A673 (cell line): Measurements from ENCODE around the gene SCAP.

Experiments
- EZH2 ChIP-seq: fragments of 200-600 bp; sonication (generic); IDR thresholded peaks from 2 replicates; pipeline ENCODE4 v1.6.1; 2017; ENCODE audit warnings: borderline replicate concordance, low read depth, mild to moderate bottlenecking, mixed read lengths, antibody characterized with exemption, low read length; ENCODE audit not compliant: poor library complexity, severe bottlenecking
- TF ChIP-seq, protein P1 (sequence below): fragments of 300-800, 200-600 bp; sonication (generic); conservative IDR thresholded peaks from 2 replicates; pipeline ENCODE4 v1.5.1; 2017; ENCODE audit warnings: low read depth, mild to moderate bottlenecking, antibody characterized with exemption, low read length, moderate library complexity, mixed read lengths

DNA sequence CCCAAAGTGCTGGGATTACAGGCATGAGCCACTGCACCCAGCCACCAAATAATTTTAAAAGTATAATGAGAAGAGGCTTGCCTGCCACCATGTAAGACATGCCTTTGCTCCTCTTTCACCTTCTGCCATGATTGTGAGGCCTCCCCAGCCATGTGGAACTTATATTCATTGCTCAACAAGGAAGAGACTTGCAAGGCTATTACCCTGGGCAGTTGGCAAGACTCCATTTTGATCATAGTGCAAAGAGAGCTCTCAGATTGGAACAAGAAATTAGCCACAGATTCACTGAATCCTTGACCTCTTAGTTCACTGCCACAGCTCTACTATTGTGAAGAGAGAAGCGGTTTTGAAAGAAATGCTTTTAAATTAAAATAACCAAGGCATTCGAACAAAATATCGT lies 6.1 kb downstream of the SCAP start:
- TF ChIP-seq, protein P1, sequence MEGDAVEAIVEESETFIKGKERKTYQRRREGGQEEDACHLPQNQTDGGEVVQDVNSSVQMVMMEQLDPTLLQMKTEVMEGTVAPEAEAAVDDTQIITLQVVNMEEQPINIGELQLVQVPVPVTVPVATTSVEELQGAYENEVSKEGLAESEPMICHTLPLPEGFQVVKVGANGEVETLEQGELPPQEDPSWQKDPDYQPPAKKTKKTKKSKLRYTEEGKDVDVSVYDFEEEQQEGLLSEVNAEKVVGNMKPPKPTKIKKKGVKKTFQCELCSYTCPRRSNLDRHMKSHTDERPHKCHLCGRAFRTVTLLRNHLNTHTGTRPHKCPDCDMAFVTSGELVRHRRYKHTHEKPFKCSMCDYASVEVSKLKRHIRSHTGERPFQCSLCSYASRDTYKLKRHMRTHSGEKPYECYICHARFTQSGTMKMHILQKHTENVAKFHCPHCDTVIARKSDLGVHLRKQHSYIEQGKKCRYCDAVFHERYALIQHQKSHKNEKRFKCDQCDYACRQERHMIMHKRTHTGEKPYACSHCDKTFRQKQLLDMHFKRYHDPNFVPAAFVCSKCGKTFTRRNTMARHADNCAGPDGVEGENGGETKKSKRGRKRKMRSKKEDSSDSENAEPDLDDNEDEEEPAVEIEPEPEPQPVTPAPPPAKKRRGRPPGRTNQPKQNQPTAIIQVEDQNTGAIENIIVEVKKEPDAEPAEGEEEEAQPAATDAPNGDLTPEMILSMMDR = no peak
- TF ChIP-seq EZH2 = no peak
